Measurements from ENCODE around the gene HOXC9. TPM values are rescaled to one million over a fixed set of nuclear protein-coding genes. Genes with fewer than 3 reads are reported as not detected.

HOXC9 gene
- total RNA-seq, 1 donor from 2014 or later, result not detected

- Mint-ChIP-seq H3K4me3 (ENCODE audit: unreplicated experiment) (no peak overlapping the region), H3K4me1 (ENCODE audit: low read depth) (peaks cover 16% of the 10 kb centered on the region), H3K27me3 (ENCODE audit: low read depth) (peaks cover 83% of the 10 kb centered on the region), H3K9me3 (ENCODE audit: low read depth) (no peaks in the 10 kb centered on the region), H3K27ac (ENCODE audit: unreplicated experiment) (no peak overlapping the region), H3K36me3 (ENCODE audit: low read depth) (peaks cover 5% of the 10 kb centered on the region)
- TF ChIP-seq, protein P1, sequence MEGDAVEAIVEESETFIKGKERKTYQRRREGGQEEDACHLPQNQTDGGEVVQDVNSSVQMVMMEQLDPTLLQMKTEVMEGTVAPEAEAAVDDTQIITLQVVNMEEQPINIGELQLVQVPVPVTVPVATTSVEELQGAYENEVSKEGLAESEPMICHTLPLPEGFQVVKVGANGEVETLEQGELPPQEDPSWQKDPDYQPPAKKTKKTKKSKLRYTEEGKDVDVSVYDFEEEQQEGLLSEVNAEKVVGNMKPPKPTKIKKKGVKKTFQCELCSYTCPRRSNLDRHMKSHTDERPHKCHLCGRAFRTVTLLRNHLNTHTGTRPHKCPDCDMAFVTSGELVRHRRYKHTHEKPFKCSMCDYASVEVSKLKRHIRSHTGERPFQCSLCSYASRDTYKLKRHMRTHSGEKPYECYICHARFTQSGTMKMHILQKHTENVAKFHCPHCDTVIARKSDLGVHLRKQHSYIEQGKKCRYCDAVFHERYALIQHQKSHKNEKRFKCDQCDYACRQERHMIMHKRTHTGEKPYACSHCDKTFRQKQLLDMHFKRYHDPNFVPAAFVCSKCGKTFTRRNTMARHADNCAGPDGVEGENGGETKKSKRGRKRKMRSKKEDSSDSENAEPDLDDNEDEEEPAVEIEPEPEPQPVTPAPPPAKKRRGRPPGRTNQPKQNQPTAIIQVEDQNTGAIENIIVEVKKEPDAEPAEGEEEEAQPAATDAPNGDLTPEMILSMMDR (IDR thresholded peaks at IDR 0.05), result no peak
- DNase-seq (ENCODE audit: low spot score), result no peak
These were observed 22.1 kb upstream of the HOXC9 start for GRCh38 chr12:53977596-53978445.

DNA sequence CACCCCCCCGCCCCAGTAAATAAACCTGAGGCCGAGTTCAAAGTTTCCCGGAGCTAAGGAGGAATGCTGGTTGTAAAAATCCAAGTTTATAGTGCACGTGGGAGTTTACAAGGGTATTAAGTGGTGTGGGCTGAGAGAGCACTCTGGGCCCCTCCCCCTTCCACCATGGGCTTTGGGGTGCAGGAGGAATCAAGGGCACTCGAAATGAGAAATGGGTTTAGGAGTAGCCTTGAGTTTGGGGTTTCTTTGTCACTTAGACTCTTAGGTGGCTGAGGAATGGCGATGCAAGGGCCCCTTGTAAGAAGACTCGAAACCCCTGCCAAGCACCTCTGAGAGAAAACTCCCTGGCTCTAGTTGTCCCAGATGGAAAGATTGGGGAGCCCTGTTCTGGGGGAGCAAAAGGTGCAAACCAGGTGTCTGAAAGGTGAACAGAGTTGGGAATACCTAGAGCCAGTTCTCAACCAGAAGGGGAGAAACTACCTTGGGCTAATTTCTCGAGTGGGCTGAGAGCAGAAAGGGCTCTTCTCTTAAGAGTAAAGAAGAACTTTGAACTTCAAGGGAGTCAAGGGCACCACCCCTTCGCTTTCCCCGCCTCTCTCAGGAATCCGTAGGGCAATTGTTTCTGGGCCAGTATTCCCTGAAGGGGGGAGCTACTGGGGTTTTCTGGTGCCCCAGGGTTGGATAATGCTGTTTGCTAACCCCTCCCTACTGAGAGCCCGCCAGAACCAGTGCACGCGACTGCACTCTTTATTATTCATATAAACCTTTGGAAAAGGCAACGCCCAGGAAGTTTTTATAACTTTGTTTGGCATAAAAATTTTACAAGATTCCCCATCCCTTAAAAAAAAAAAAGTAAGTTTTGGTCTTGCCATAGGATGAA is 21.2 kb upstream of the HOXC9 start:
- TF ChIP-seq, protein P1 (IDR thresholded peaks at IDR 0.05), result no peak
- H3K4me1 Mint-ChIP-seq (ENCODE audit: low read depth), result peaks cover 12% of the 10 kb centered on the region
- no peaks in the 10 kb centered on the region for H3K9me3 Mint-ChIP-seq (ENCODE audit: low read depth)
- peaks cover 86% of the 10 kb centered on the region for H3K27me3 Mint-ChIP-seq (ENCODE audit: low read depth)
- DNase-seq (ENCODE audit: low spot score), result no peak
- no peak overlapping the region for H3K4me3 Mint-ChIP-seq (ENCODE audit: unreplicated experiment)
- no peak overlapping the region for H3K27ac Mint-ChIP-seq (ENCODE audit: unreplicated experiment)
- peaks cover 3% of the 10 kb centered on the region for H3K36me3 Mint-ChIP-seq (ENCODE audit: low read depth)

- TF ChIP-seq, protein P1 (IDR thresholded peaks at IDR 0.05), result no peak
- DNase-seq (ENCODE audit: low spot score), result no peak
- H3K4me3 Mint-ChIP-seq (ENCODE audit: unreplicated experiment), result no peak overlapping the region
- no peaks in the 10 kb centered on the region for H3K9me3 Mint-ChIP-seq (ENCODE audit: low read depth)
- peaks cover 89% of the 10 kb centered on the region for H3K27me3 Mint-ChIP-seq (ENCODE audit: low read depth)
- H3K4me1 Mint-ChIP-seq (ENCODE audit: low read depth), result peaks cover 6% of the 10 kb centered on the region
- H3K27ac Mint-ChIP-seq (ENCODE audit: unreplicated experiment), result no peak overlapping the region
- peaks cover 3% of the 10 kb centered on the region for H3K36me3 Mint-ChIP-seq (ENCODE audit: low read depth)
These were observed 19.7 kb upstream of the HOXC9 start for GRCh38 chr12:53980104-53980801.

DNA sequence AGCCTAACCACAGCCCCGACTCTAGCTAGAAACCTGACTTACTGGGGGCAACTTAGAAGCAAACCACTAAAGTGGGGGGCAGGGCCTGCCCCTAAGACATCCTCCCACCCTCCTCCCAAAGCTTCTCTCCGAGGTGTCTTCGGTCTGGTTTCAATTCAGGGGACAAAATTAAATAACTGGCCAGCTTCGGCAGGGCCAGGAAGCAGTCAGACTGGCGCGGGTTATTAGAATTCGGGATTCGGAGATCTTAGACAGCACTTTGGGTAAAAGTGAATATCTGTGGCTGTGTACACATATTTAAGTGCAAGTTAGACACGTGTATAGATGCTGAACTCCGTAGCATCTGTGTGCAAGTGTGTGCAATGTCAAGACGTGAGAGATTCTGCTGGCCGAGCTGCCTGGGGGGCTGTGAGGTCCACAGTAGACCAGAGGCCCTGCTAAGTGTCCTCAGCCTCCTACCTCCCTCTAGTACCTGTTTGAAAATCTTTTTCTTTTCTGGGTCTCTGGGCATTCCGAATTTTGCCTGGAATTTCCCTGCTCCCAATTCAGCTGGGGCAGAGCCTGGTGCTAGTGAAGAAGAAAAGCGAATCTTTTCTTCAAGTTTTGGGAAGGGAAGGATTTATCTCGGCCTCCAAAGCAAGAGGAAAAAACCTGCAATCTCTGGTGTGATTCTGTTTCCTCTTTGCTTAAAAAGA is 19.0 kb upstream of the HOXC9 start:
- Mint-ChIP-seq H3K4me1 (ENCODE audit: low read depth) (no peaks in the 10 kb centered on the region), H3K27ac (ENCODE audit: unreplicated experiment) (no peak overlapping the region), H3K36me3 (ENCODE audit: low read depth) (peaks cover 1% of the 10 kb centered on the region), H3K27me3 (ENCODE audit: low read depth) (peaks cover 89% of the 10 kb centered on the region), H3K4me3 (ENCODE audit: unreplicated experiment) (no peak overlapping the region), H3K9me3 (ENCODE audit: low read depth) (no peaks in the 10 kb centered on the region)
- no peak for DNase-seq (ENCODE audit: low spot score)
- TF ChIP-seq, protein P1 (IDR thresholded peaks at IDR 0.05), result no peak

Data from chondrocyte (in vitro differentiated cells).